PC-3 (cell line): ENCODE results near the gene GMDS. TPM values are rescaled to one million over a fixed set of nuclear protein-coding genes. Genes with fewer than 3 reads are reported as not detected.

ENCODE experiments used
- ATAC-seq: fragments of 200-7000 bp; cut with Tn5 transposase; 2 replicates; pipeline ENCODE4 v1.9.1; 2020; ENCODE audit warnings: mild to moderate bottlenecking, moderate library complexity
- BruUV-seq: library from RNA; stranded (reverse); fragments of 400-500 nt; replicated peaks from 2 replicates; lab custom pipeline; 2021; lab: Mats Ljungman, UMichigan
- CTCF ChIA-PET: fragments of 300-600 bp; sonication (Branson Sonifier 250); formaldehyde crosslinking; loops from one replicate; lab custom pipeline; 2022; ENCODE audit warnings: antibody characterized with exemption; lab: Charles Lee
- POLR2A ChIA-PET: fragments of 300-600 bp; sonication (Branson Sonifier 250); formaldehyde crosslinking; loops from one replicate; lab custom pipeline; 2022; ENCODE audit warnings: antibody characterized with exemption; ENCODE audit not compliant: unreplicated experiment; lab: Charles Lee
- DNase-seq: peaks from one replicate; pipeline ENCODE4 v3.0.0-alpha.2; 2015
- H2AFZ ChIP-seq: fragments of 300-600 bp; sonication (generic); 2 replicates; pipeline ENCODE4 v1.6.0; 2016; ENCODE audit warnings: antibody characterized with exemption, low read length
- H3F3A ChIP-seq: fragments of 300-600 bp; sonication (generic); one replicate; pipeline ENCODE4 v1.6.0; 2017; ENCODE audit warnings: antibody characterized with exemption, low read length, control low read depth, mild to moderate bottlenecking; ENCODE audit not compliant: unreplicated experiment
- H3K27ac ChIP-seq: fragments of 300-600 bp; sonication (generic); 2 replicates; pipeline ENCODE4 v1.5.1; 2016; ENCODE audit warnings: mild to moderate bottlenecking, low read length
- H3K27me3 ChIP-seq: fragments of 300-600 bp; sonication (generic); 2 replicates; pipeline ENCODE4 v1.6.1; 2016; ENCODE audit warnings: low read length, mixed read lengths
- H3K36me3 ChIP-seq: fragments of 300-600 bp; sonication (generic); 2 replicates; pipeline ENCODE4 v1.6.1; 2016; ENCODE audit warnings: low read depth, mixed run types, low read length, mixed read lengths
- H3K4me1 ChIP-seq: fragments of 300-600 bp; sonication (generic); 2 replicates; pipeline ENCODE4 v1.5.1; 2016; ENCODE audit warnings: low read length; ENCODE audit not compliant: insufficient read depth
- H3K4me2 ChIP-seq: fragments of 300-600 bp; sonication (generic); 2 replicates; pipeline ENCODE4 v1.6.0; 2016; ENCODE audit warnings: low read length
- H3K4me3 ChIP-seq: fragments of 300-600 bp; sonication (generic); 2 replicates; pipeline ENCODE4 v1.5.1; 2016; ENCODE audit warnings: mild to moderate bottlenecking, low read length, mixed read lengths
- H3K79me2 ChIP-seq: fragments of 300-600 bp; sonication (generic); 2 replicates; pipeline ENCODE4 v1.6.1; 2017; ENCODE audit warnings: low read length, mixed read lengths
- H3K9ac ChIP-seq: fragments of 300-600 bp; sonication (generic); 2 replicates; pipeline ENCODE4 v1.6.0; 2016; ENCODE audit warnings: mild to moderate bottlenecking, low read length
- H3K9me2 ChIP-seq: fragments of 300-600 bp; sonication (generic); replicated peaks from 2 replicates; pipeline ENCODE4 v1.6.1; 2016; ENCODE audit warnings: mixed run types, low read length, mixed read lengths
- H3K9me3 ChIP-seq: fragments of 300-600 bp; sonication (generic); 2 replicates; pipeline ENCODE4 v1.6.1; 2016; ENCODE audit warnings: low read length, mixed read lengths
- H4K20me1 ChIP-seq: fragments of 300-600 bp; sonication (generic); 2 replicates; pipeline ENCODE4 v1.6.1; 2016; ENCODE audit warnings: low read length, mixed read lengths
- EZH2 ChIP-seq: fragments of 300-600 bp; sonication (generic); IDR thresholded peaks from one replicate; pipeline ENCODE4 v1.6.1; 2017; ENCODE audit warnings: antibody characterized with exemption, mild to moderate bottlenecking, low read length; ENCODE audit not compliant: unreplicated experiment
- EZH2phosphoT487 ChIP-seq: fragments of 300-600 bp; sonication (generic); IDR thresholded peaks from 2 replicates; pipeline ENCODE4 v1.6.1; 2018; ENCODE audit warnings: mild to moderate bottlenecking, antibody characterized with exemption, low read length, borderline replicate concordance
- intact Hi-C: fragments of 100-400 bp; cut with micrococcal nuclease; formaldehyde crosslinking; loops from 2 replicates; pipeline ENCODE4 v1.9.0; 2023
- total RNA-seq: library from RNA; depleted of rRNA; stranded (reverse); fragments of >200 nt; gene quantifications from 2 replicates; pipeline ENCODE4 v1.2.3, GENCODE V29; 2014
- TF ChIP-seq, protein P1 (sequence below): fragments of 300-600 bp; sonication (generic); conservative IDR thresholded peaks from 2 replicates; pipeline ENCODE4 v1.5.1; 2017; ENCODE audit warnings: antibody characterized with exemption, low read depth, mild to moderate bottlenecking, low read length

GMDS gene
- total RNA-seq, 1 experiment from 2014 or later: 18.3 TPM

DNA sequence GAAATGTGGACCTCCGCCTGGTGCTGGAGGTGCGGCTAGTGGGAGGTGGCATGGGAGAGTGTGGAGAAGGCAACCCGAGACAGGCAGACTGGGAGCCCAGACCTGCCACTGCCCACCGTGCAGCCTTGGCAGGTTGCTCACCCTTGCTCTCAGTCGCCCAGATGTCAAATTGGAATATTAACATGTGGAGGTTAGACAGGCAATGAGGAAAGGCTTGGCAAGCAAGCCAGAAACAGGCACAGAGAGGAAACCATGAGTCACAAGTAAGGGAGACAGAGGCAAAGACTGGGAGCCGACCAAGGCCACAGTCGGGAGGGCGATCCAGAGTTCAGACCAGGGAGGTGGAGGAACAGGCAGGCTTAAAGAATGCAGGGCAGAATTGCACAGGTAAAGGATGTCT is 457.5 kb downstream of the GMDS start:
- H3K4me2 ChIP-seq: no peak overlapping the region
- no peak for DNase-seq

DNA sequence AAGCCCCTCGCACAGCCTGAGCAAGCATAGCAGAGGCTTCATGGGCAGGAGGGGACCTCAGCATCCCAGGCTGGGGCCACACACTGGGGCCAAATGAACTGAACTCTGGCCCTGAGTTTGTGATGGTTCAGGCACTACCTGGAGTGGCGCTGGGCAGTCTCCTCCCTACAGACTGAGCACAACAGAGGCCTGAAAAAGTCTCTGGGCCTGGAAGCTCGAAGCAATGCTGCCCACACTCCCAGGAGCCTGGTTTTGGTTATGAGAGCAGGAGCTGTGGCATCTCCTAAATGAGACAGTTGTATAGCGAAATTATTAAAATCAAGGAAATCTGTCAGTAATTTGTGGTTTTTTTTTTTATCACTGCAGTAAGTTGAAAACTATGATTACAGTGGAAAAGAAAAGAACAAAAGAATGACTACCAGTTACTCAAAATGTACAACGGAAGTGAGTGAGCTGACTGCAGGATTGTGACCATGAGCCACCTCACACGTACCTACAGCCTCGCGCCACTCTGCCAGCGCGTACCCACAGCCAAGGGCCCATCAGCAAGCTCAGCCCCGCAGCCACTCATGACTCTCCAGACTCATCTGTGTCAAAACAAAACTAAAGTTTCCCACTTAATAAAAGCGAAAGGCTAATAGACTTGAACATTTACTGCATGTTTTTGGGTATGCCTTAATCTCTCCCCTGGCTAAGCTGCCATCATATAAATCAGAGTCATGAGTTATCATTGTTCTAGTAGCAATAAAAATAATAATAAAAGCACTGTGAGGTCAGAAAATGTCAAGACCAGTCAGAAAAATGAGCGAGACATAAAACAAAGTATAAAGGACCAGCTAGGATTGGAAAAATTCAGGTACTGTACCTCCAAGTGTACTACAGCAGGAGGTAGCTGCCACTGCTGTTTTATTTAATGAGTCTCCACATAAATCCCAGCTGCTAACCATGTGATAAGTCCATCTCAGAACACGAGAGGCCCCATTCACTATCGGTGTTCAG is 458.7 kb downstream of the GMDS start:
- Histone ChIP-seq H3K36me3 (no peaks in the 10 kb centered on the region), H3K9me2 (no peaks in the 10 kb centered on the region), H4K20me1 (no peaks in the 10 kb centered on the region), H3K27me3 (no peaks in the 10 kb centered on the region), H3K9ac (no peak overlapping the region), H3K27ac (no peak overlapping the region), H2AFZ (no peak overlapping the region), H3K79me2 (no peaks in the 10 kb centered on the region), H3F3A (no peaks in the 10 kb centered on the region), H3K4me1 (no peaks in the 10 kb centered on the region), H3K4me3 (no peak overlapping the region), H3K9me3 (no peaks in the 10 kb centered on the region), H3K4me2 (no peak overlapping the region)
- ATAC-seq (peak; percentile 45; the same call in 1 of the 2 replicates), DNase-seq (no peak)
- ChIA-PET POLR2A (interaction anchor here (0.6 kb wide), 1 partner anchor 982 kb away, joined by 3 read pairs; no protein-coding TSS in a partner anchor), CTCF (interaction anchor here (0.5 kb wide), 1 partner anchor 175 kb away, joined by 13 read pairs; no protein-coding TSS in a partner anchor)
- no TSS peak for BruUV-seq
- intact Hi-C loops: no loop called here
- TF ChIP-seq EZH2phosphoT487 (no peak), EZH2 (no peak)
- TF ChIP-seq, protein P1, sequence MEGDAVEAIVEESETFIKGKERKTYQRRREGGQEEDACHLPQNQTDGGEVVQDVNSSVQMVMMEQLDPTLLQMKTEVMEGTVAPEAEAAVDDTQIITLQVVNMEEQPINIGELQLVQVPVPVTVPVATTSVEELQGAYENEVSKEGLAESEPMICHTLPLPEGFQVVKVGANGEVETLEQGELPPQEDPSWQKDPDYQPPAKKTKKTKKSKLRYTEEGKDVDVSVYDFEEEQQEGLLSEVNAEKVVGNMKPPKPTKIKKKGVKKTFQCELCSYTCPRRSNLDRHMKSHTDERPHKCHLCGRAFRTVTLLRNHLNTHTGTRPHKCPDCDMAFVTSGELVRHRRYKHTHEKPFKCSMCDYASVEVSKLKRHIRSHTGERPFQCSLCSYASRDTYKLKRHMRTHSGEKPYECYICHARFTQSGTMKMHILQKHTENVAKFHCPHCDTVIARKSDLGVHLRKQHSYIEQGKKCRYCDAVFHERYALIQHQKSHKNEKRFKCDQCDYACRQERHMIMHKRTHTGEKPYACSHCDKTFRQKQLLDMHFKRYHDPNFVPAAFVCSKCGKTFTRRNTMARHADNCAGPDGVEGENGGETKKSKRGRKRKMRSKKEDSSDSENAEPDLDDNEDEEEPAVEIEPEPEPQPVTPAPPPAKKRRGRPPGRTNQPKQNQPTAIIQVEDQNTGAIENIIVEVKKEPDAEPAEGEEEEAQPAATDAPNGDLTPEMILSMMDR: no peak

More for the DNA sequence above, 457.5 kb downstream of the GMDS start:
- Histone ChIP-seq H3K27me3 (no peaks in the 10 kb centered on the region), H3K9ac (no peak overlapping the region), H2AFZ (no peak overlapping the region), H3K4me3 (no peak overlapping the region), H3F3A (no peaks in the 10 kb centered on the region), H3K4me1 (no peaks in the 10 kb centered on the region), H4K20me1 (no peaks in the 10 kb centered on the region), H3K27ac (no peak overlapping the region), H3K79me2 (no peaks in the 10 kb centered on the region), H3K9me3 (no peaks in the 10 kb centered on the region), H3K9me2 (no peaks in the 10 kb centered on the region), H3K36me3 (no peaks in the 10 kb centered on the region)
- CTCF ChIA-PET: no interaction called here
- no peak for ATAC-seq
- intact Hi-C loops: no loop called here
- BruUV-seq: no TSS peak
- POLR2A ChIA-PET: interaction anchor here (0.6 kb wide), 1 partner anchor 980 kb away, joined by 3 read pairs; no protein-coding TSS in a partner anchor
- no peak for TF ChIP-seq EZH2
- TF ChIP-seq, protein P1: no peak
- no peak for TF ChIP-seq EZH2phosphoT487
